ENCODE measurements around the gene ACSM6.
"Not testable (repeated sequence)": the region's sequence is repeated elsewhere in the genome, so short reads cannot be mapped to it uniquely, and the experiment has no call there.

The ACSM6 gene, protein sequence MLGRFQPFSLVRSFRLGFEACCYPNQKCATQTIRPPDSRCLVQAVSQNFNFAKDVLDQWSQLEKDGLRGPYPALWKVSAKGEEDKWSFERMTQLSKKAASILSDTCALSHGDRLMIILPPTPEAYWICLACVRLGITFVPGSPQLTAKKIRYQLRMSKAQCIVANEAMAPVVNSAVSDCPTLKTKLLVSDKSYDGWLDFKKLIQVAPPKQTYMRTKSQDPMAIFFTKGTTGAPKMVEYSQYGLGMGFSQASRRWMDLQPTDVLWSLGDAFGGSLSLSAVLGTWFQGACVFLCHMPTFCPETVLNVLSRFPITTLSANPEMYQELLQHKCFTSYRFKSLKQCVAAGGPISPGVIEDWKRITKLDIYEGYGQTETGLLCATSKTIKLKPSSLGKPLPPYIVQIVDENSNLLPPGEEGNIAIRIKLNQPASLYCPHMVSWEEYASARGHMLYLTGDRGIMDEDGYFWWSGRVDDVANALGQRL

DNA sequence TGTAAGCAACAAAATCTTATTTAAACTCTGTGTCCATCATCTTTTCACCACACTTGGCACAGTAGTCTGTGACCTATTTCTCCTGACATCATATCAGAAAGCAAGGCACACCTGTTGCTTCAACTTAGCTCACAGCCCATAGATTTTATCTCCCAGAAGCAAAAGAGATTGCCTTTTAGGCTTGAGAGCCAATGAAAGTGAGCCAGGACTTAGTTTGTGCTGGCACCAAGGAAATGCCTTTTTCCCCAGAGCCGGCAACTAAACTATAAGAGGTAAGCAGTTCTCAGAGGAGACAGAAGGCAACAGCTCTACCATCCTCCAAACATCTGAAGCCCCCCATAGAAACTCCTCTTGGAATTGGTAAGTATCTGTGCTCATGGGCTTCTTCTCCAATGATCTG is at the start of gene ACSM6:
ACSM6 (plus strand) TSS at position 295 of the 400 bp plus-strand sequence. CDS start 248 bp downstream, outside the sequence.
- no peak for DNase-seq

DNA sequence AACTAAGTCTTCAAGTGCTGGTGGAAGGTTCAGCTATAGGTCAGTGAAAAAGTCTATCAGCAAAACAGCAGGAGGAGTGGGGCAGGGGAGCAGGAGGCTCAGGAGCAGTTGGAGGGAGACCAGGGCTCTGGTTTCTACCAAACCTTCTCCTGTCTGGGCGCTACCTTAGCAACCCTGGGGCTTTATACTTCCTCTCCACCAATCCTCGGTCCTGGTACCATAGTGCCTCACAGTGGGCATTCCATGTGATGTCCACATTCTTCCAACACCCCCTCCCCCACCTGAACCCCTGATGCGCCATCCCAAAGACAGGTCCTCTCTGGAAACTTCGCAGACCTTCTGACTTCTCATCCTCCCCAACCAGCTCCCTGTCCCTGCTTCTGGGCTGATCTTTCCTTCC is 25.3 kb upstream of the ACSM6 start:
- no peak for DNase-seq

DNA sequence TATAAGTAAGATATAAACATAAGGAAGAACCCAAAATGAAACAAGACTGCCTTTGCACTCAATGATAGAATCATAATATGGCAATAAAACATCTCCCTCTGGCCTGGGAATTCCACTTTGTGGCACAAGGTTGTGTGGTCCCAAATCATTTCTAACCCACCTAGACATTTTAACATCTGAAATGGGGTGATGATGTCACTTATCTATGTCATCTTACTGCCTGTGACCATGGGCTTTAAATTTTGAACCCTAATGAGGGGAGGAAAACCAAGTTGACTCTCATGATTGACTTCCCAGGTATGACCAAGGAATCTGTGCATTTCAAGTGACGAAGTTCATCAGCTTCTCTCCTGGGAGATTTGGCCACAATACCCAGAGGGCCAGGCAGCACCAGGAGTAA is 24.5 kb upstream of the ACSM6 start:
- no peak for DNase-seq

DNA sequence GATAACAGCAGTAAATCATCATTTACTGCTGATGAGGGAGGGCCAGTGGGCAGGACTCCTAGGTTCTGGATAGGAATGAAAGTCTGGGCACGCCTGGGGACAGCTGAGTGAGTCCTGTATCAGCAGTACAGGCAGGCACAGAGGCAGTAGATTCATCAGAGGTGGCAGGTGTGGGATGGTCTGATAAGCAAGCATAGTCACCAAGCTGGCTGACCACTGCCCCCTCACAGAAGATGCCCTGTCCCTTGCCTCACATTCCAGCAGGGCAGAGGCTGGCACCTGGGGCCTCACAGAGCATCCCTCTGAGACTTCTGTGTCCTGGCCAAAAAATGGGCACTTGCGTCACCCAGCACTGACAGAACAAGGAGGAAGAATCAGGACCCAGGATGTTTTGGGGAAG is 23.2 kb upstream of the ACSM6 start:
- no peak for DNase-seq

DNA sequence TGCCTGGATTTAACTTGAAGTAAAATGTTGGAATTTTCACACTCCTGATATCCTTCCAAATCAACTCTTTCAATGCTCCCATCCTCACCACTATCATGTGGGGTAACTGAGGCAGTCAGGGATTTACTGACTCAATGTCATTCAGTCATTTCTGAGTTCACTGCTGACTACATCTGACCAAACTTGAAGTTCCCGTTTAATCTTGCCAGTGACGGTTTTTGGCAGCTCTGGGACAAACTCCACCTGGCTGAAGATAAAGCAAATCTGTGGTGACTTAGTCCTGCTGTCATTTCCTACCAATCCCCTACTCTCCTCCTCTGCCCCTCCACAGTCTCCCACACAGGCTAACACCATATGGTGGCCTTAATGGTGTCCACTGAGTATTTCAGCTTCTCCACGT is 22.7 kb upstream of the ACSM6 start:
- no peak for DNase-seq

DNA sequence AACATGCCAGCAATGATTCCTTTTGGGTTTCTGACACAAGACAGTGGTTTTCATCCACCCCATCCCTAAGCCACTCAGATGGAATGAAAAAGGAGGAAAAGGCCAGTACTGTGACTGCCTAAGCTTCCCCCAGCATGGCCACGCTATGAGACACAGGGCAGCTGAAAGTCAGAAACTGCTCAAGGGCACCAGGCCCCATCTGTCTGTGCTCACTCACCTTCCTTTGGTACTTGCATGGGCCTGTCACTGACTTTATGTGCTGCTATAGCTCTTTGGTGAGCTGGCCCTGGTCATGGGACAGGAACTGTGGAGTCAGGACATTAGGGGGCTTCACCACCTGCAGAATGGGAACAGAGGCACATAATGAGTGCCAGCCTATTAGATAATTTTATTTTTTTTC is 21.2 kb upstream of the ACSM6 start:
- no peak for DNase-seq

DNA sequence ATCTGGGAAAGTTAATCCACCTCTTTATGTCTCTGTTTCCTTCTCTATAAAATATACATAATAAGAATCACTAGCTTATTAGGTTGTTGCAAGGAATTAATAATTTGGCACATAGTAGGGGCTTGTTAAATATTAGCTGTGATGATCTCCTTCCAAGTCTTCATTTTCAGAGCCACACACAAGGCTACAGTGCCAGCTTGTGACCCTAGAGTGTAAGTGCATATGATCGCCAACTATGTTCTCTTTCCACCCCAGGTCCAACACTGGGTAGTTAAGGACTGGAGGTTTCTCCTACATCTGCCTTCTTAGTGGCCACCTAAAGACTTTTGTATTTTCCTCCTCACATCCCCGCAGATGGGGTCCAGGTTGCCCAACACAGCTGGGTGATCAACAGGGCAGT is 17.9 kb upstream of the ACSM6 start:
- no peak for DNase-seq

DNA sequence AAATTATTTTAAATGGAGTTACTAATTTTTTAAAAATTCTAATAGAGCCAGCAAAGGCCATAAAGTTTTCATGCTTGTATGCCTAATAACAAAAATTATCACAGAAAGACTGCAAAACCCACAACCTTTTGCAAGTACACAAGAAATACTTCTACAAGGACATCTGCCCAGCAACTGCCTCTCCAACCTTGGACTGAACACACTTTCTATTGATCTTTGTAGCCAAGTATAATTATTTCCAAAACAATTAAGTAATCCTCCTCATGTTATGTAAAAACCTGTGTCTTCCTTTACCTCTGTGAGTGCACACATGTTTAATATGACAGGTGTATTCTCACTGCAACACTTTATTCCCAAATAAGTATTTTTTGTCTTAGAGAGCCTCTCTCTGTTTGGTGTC is 16.6 kb upstream of the ACSM6 start:
- DNase-seq = no peak

DNA sequence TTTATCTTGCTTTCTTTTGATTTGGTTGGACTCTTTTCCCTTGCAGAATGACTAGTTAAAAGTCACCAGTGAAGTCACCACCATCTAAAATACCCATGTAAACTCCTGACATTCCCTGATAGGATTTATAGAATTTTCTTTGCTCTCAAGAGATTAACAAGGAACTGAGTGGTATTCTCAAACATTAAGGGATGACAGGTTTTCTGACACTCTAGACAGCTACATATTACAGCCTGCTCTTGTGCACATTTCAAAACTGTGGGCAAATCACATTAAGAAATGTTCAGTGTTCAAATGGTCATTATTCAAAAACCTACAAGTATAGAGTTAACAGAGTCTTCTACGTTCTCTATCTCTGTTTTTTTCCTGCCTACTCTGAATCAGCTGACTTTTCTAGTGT is 15.8 kb upstream of the ACSM6 start:
- no peak for DNase-seq

DNA sequence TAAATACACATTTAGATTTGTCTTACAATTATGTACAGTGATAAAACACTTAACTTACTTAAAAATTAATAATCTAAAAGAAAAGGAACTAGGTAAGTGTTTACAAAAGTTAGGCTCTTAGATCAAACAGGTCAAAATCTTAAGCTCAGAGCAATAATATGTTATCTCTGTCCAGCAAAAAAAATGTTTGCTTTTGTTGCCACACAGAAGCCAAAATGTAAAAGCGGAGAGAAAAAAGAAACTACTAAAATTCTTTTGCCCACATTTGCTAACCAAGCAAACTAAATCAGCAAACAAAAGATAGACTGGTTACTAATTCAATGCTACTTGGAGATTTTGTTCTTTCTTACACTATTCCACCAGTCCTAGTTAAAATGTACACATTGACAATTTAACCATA is 15.2 kb upstream of the ACSM6 start:
- no peak for DNase-seq

DNA sequence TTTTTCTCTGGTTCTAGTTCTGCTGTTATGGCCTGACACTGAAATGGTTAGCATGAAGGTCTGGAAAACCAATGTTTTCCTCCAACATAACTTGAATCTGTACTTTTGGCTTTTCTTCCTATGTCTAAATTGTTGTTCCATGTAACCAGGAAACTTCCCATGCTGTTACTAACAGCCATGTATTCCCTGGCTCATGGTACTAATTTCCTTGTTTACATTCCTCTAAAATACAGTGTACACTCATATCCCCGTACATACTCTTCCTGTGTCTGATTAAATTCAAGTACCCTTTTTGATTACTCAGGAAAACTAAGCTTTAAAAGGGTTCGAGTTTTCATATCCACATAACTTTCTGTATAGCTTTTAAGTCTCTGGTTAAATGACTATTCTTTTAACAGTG is 12.3 kb upstream of the ACSM6 start:
- no peak for DNase-seq

DNA sequence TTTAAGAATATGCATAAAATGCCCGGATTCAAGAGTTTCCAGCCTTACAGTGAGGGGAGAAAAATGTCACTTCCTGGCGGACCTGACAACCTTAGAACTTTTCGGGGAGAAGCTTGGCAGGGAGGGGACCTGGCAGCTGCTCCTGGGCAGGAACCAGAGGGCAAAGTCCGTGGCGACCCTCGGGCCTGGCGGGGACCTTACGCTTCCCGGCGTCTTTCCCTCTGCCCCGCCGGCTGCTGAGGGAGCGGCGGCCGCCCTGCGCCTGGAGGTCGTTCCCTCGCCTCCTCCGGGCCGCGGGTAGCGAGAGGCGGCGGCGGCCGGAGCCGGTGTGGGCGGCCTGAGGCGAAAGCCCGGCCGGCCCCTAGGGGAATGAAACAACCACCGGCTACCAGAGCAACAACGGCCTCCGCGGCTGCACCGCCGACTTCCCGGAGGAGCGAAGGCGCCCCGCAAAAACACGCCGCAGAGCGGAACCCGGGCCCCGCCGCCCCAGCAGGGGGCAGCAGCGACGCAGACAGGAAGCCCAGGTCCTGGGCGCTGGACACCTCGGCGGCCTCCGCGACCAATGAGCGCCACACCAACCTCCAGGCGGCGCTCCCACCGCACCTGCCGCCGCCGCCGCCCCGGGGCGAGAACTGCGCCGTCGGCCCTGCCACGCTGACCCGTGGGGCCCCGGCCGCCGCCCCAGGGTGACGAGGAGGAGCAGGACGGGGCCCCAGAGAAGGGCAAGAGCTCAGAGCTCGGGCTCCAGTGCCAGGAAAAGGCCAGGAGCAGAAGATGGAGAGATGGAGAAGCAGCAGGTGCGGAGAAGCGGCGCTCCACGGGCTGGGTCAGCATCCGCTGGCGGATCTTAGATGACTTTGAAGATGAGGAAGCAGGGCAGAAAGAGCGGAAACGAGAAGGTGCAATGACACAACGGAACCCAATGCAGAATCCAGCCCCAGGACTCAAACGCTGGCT is 10.5 kb upstream of the ACSM6 start:
- peak; percentile 82 for DNase-seq

DNA sequence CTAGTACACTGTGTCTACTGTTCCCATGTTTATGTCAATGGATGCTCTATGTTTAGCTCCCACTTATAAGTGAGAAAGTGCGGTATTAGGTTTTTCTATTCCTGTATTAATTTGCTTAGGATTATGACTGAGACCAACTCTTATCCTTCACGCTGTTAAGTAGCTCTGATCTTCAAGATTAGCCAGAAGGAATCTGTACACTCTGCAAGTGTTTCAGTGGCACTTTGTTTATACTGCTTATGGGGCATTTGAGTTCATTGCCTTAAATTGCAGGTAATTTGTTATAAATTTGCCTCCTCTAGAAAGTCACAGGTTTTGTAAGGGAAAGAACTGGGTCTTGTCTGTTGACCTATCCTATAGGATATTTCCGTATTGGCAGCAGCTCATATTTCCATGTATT is 6.4 kb upstream of the ACSM6 start:
- no peak for DNase-seq

DNA sequence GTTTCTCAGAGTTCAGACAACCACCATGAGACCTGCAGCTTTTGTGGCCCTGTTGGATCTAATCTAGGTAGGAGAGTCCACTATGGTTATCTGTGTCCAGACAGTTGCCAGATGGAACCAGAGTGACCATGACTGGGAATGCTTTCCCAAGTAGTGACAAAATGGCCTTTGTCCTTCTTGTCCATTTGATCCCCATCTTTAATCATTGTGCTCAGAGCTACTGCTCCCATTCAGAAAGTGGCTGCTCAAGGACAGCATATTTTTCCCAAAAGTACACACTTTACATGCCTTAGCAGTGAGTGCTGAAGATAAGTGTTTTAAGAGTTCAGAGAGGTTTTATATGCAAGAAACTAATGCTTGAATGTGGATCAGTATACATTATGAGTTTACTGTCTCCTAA is 5.4 kb upstream of the ACSM6 start:
- DNase-seq = no peak

DNA sequence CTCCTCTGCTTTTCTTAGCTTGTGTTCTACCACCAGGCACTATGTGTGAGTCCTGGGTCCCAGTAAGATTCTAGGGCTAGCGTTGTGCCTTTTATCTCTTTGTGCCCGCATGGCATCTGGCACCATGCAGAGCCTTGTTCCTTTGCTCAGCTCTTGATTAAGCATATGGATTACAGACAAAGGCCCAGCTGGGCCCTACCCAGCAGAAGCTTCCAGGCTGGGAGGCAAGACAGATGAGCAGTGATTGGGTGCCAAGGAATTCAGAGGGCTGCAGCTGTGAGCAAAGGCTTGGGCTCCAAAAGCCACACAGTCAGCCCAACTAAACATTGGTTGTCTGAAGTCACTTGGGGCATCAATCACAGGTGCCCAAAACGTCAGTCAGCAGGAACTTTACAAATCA is 2.0 kb downstream of the ACSM6 start:
- no peak for DNase-seq

DNA sequence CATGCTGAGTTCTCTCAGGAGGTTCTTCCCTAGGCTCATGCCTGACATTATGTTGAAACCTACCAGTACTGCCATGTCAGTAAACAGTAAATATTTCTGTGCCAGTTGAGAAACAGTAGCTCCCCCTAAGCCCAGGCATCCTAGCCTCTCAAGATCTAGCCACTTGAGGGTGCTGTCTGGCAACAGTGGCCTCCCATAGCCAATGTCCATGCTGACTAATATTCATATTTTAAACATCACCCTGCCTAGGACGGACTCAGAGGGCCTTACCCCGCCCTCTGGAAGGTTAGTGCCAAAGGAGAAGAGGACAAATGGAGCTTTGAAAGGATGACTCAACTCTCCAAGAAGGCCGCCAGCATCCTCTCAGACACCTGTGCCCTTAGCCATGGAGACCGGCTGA is 7.7 kb downstream of the ACSM6 start:
- DNase-seq = no peak

DNA sequence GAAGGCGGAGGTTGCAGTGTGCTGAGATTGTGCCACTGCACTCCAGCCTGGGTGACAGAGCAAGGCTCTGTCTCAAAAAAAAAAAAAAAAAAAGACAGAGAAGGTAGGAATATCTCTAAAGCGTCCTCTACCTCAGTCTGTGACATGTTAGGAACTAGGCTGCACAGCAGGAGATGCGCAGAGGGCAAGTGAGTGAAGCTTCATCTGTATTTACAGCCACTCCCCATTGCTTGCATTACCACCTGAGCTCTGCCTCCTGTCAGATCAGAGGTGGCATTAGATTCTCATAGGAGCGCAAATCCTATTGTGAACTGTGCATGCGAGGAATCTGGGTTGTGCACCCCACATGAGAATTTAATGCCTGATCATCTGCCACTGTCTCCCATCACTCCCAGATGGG is 8.8 kb downstream of the ACSM6 start:
- not testable (repeated sequence) for DNase-seq

DNA sequence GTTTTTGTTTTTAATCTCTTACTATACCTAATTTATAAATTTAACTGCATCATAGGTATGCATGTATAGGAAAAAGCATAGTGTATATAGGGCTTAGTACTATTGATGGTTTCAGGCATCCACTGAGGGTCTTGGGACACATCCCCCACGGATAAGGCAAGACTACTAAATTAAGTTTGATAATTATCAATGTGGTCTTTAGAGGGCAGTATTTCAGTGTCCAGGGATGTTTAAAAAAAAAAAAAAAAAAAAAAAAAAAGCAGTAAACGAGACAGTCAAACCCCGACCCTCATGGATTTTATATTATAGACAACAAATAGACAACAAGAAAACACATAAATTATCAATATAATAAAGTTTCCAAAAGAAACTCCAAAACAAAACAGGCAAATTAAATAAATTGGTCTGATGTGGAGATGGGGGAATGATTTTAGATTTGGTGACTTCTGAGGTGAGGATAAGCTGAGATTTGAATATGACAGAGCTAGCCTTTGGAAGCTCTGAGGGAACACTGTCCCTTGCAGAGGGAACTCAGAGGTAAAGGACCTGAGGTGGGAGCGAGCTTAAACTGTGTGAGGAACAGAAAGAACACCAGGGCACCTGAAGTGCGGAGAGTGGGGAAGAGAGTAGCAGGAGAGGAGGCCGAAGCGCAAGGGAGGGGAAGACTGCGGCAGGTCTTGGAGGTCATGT is 14.8 kb downstream of the ACSM6 start:
- DNase-seq = peak; percentile 9

DNA sequence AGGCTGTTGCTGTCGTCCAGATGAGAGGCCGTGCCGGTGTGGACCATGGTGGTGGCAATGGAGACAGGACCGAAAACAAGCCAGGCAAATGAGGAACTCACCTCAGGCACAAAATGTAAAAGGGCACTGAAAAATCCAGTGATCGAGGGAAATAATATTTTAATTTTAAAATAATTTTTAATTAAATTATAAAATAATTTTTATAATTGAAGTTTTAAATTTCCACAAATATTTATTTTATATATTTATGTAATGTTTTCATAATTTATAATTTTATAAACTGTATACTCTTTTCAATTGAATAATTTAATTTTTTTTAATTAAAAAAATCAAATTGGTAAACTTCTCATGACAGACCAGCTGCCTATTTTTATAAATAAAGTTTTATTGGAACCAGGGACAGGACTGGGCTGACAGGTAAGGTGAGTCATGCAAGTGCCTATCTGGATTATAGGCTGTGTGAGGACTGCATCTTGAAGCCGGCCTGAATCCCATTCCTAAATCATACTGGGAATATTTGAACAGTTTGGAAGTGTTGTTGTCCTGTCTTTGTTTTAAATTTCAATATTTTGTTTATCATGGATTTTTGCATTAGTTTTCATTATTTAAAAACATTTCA is 15.6 kb downstream of the ACSM6 start:
- no peak for DNase-seq

DNA sequence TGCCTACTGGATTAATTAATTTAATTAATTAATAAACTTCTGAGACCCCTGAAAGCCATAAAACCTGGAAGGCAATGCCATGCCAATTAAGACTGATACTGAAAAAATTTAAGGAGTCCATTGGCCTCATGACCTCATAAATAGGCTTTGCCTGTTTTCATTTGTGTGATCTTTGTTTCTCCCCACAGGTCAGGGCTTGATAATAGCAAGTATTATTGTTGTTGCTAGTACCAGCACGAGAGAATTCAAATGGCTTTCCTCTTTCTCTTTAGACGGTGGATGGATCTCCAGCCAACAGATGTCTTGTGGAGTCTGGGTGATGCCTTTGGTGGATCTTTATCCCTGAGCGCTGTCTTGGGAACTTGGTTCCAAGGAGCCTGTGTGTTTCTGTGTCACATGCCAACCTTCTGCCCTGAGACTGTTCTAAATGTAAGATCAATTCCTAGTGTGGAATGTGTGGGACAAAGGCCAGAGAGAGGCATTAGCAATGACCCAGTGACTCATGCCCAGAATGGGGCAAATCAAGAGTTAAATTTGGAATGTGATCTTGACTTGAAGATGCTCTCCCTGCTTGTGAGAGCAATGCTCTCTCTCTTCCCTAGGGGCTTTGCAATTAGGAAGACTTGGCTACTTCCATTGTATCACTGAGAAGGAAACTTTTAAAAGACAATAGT is 17.7 kb downstream of the ACSM6 start:
- no peak for DNase-seq

DNA sequence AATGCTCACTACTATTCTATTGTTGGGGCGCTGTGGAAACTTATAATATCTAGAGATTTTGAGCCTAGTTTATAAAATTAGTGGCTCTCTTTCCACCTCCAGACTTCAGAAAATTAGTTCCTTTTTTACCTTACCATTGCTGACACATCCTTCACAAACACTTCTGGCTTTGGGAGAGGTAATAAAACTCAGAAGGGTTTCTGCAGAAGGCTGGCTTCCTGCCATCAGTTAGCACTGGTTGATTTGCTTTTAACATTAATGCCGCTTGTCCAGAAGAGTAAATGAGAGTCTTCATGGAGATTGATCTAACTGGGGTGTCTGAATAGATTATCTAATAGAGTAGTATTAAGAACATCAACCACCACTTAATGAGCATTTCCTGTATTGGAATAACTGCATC is 20.3 kb downstream of the ACSM6 start:
- DNase-seq = no peak

DNA sequence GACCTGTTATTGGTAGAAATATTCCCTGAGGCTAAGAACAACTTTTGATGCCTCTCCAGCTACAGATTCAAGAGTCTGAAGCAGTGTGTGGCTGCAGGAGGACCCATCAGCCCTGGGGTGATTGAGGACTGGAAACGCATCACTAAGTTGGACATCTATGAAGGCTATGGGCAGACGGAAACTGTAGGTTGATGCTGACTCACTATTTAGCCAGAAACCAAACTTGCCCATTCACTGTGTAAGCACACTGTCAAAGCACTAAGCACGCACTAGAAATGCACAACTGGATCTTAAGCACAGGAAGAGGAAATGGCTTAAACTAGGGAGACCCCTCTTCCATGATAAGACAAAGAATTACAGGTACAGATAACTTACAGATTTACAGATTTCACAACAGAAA is 20.8 kb downstream of the ACSM6 start:
- DNase-seq = no peak
